Activated CD8-positive, alpha-beta memory T cell treated with anti-CD3 and anti-CD28 coated beads for 36 hours (primary cell): Measurements from ENCODE around the gene IGFL2. TPM values are rescaled to one million over a fixed set of nuclear protein-coding genes. Genes with fewer than 3 reads are reported as not detected.
"Not testable (repeated sequence)": the region's sequence is repeated elsewhere in the genome, so short reads cannot be mapped to it uniquely, and the experiment has no call there.

Experiments
- CTCF ChIA-PET: fragments of 350-600 bp; sonication (Branson Sonifier 250); formaldehyde crosslinking; loops from one replicate; lab custom pipeline; 2021; ENCODE audit warnings: antibody characterized with exemption; lab: Charles Lee
- POLR2A ChIA-PET: fragments of 350-600 bp; sonication (Branson Sonifier 250); formaldehyde crosslinking; loops from one replicate; lab custom pipeline; 2021; ENCODE audit warnings: antibody characterized with exemption; lab: Charles Lee
- total RNA-seq, 2 experiments: library from RNA; stranded (reverse); gene quantifications; one replicate each; pipeline ENCODE4 v1.2.3, GENCODE V29; 2021

Gene IGFL2
- total RNA-seq, 2 experiments from 2014 or later: not detected

DNA sequence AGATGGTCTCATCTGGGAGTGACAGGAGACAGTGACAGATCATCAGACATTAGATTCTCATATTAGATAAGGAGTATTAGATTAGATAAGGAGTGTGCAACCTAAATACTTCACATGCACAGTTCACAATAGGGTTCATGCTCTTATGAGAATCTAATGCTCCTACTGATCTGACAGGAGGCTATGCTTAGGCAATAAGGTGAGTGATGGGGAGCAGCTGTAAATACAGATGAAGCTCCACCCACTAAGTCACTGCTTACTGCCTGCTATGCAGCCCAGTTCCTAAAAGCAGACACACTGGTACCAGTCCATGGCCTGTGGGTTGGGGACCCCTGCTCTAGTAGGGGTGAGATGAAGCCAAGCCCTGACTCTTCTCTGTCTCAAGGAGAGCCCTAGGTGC lies 13.5 kb upstream of the IGFL2 start:
- ChIA-PET CTCF (no interaction called here), POLR2A (interaction anchor here (0.6 kb wide), 1 partner anchor 18 kb away, joined by 3 read pairs; no protein-coding TSS in a partner anchor)

DNA sequence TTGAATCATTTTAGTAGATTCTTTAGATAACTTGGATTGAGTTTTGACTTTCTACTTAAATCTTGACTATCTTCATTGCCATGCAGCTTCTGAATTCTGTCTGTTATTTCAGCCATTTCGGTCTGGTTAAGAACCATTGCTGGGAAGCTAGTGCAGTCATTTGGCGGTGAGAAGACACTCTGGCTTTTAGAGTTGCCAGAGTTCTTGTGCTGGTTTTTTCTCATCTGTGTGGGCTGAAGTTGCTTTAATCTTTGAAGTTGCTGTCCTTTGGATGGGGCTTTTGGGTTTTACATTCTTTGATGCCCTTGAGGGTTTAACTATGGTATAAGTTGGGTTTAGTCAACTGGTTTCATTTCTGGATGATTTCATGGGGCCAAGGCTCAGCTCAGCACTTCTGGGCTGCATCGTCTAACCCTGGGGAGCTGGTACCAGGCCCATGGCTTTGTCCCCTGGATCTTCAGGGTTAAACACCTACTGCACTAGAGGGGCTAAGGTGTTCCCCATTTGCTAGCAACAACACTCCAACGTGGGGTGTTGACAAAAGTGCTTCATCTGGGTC lies 10.0 kb upstream of the IGFL2 start:
- ChIA-PET POLR2A (no interaction called here), CTCF (no interaction called here)

DNA sequence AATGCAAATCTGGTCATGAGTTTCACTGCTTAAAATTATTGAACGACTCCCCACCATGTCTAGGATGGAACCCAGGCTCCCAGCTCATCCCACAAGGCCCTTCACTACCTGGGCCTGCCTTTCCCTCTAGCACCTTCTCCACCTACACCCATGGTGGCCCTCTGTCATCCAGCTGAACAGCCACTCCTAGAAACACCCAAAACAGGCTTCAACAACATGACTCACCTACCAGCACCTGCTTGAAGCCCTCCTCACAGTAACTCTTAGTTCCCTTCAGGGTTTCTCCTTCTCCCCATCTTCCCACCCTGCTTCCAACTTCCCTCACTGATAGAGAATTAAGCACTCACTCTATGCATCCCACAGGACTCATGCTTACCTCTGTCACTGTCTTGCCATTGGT lies 6.6 kb upstream of the IGFL2 start:
- CTCF ChIA-PET: no interaction called here

DNA sequence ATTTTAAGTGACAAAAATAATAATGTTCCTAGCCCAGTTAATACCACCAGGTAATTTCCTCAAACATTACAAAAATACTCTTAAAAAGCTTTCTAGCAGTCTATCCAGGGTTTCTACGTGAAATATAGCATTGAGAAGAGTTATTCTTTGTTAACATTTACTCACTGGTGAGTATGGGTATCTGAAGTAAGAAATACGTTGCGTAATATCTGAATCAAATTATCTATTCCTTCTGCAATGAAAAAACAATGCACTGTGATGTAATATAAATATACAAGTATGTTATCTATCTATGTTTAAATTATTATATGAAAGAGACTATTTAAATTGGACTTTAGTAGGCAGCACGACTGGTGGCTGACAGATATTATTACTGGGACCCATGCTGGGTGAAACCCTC lies 5.7 kb upstream of the IGFL2 start:
- POLR2A ChIA-PET: no interaction called here
- CTCF ChIA-PET: no interaction called here

More for the DNA sequence above, 6.6 kb upstream of the IGFL2 start:
- POLR2A ChIA-PET: no interaction called here

DNA sequence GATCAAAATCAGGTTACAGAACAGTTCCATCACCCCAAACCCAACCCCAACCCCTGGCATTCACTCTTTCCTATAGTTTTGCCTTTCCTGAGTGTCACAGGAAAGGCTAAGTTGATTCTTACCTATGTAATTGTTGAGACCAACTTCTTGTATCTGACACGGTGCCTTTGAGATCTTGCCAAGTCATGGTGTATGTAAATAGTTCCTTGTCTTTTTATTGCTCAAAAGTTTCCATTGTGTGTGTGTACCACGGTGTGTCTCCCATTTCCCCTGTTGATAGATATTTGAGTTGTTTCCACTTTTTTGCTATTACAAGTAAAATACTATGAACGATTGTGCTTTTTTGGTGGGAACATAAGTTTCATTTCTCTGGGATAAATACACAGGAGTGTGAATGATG lies 3.3 kb upstream of the IGFL2 start:
- ChIA-PET POLR2A (no interaction called here), CTCF (no interaction called here)

DNA sequence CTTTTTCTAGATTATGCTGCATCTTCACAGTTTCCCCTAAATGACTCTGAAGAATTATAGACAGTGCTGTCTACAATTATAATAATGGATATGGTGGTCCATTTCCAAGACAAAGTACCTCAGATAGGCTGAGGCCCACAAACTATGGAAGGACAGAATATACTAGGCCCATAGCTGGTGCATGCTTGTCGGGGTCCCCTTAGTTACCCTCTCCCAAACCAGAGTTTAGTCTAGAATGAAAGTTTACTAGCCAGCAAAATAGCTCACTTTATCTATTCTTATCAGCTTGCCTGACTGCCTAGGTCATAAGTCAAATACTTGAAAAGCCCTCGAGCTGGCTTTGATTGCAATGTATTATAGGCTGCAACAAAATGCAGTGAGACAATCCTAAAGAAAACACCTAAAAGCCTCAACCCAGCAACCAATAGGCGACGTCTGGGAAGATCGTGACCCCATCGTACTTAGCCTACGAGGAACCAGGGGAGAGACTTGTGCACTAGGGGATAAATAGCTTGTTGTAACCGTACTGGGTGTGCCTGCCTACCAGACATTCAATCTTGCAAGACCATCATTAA lies 785 bp upstream of the IGFL2 start:
- POLR2A ChIA-PET: no interaction called here
- CTCF ChIA-PET: interaction anchor here (1.4 kb wide), 1 partner anchor 118 kb away, joined by 4 read pairs; no protein-coding TSS in a partner anchor

DNA sequence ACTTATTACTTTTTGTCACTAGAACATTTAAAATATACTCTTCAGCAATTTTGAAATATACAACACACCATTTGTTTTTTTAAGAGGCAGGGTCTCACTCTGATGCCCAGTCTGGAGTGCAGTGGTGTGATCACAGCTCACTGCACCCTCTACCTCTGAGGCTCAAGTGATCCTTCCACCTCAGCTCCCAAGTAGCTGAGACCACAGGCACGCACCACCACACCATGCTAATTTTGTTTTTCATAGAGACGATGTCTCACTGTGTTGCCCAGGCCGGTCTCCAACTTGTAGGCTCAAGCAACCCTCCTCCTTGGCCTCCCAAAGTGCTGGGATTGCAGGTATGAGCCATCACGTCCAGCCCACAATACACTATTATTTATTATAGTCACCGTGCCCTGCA lies 2.6 kb downstream of the IGFL2 start:
- POLR2A ChIA-PET: no interaction called here

DNA sequence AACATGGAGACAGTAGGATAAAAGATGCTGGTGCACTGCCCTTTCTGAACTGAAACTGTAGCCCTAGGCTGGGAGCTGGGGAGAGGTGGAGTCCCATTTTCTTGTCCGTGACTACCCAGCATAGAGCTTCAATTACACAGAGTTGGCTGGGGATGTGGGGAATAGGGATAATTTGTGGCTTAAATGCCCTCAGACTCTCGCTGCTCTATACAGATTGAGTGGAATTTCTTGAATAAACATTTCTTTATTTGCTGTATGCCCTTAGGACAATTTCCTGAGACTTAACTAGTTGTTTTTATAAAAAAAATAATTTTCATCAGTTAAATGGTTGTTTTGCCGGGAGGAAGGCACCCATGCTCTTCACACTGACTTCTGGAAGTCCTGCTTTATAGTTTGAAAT lies 7.2 kb downstream of the IGFL2 start:
- ChIA-PET CTCF (no interaction called here), POLR2A (no interaction called here)

More for the DNA sequence above, 2.6 kb downstream of the IGFL2 start:
- CTCF ChIA-PET: no interaction called here

DNA sequence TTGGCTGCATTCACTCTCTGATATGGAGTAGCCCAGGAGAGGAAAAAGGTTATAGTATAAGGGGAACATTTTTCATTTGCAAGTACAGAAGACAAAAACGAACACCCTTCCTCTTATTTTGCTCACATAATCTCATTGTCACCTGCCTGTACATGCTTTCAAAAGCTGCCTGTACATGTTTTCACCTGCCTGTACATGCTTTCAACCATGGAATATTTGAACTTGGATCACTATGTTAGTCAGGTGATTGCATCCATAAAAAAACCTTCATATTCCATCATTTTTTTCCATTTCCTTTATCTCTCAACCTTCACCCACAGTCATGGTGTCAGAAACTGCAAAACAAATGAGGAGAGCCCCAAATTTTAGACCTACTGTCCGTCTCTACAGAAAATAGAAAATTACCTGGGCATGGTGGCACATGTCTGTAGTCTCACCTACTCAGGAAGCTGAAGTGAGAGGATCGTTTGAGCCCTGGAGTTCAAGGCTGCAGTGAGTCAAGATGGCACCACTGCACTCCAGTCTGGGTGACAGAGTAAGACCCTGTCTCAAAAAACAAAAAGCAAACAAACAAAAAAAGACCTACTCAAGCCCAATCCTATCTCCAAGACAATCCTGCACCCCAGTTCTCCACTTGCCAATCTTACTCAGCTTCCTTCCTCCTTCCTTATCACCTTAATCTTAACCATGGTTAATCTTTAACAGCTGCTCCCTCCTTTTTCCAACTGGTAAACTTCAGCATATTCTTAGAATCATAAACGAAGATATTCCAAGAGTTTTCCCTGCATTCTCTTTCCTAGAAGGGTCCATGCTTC lies 11.6 kb downstream of the IGFL2 start:
- CTCF ChIA-PET: no interaction called here
- POLR2A ChIA-PET: no interaction called here

DNA sequence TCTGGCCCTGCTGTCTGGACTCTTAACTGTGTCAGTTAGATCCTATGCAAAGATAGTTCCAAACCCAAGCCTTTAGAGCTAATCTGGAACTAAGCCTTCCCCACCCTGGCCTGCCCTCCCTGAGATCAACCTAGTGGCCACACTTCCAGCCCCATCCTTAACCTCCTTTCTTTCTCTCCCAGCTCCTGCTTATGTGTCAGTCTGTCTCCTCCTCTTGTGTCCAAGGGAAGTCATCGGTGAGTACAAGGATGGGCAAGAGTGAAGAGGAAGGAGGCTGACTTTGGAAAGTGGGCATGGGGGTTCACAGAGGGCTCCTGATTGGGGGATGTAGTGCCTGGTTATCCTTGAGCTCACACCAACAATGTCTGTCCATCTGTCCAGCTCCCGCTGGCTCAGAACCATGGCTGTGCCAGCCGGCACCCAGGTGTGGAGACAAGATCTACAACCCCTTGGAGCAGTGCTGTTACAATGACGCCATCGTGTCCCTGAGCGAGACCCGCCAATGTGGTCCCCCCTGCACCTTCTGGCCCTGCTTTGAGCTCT lies 12.3 kb downstream of the IGFL2 start:
- POLR2A ChIA-PET: no interaction called here
- CTCF ChIA-PET: no interaction called here

DNA sequence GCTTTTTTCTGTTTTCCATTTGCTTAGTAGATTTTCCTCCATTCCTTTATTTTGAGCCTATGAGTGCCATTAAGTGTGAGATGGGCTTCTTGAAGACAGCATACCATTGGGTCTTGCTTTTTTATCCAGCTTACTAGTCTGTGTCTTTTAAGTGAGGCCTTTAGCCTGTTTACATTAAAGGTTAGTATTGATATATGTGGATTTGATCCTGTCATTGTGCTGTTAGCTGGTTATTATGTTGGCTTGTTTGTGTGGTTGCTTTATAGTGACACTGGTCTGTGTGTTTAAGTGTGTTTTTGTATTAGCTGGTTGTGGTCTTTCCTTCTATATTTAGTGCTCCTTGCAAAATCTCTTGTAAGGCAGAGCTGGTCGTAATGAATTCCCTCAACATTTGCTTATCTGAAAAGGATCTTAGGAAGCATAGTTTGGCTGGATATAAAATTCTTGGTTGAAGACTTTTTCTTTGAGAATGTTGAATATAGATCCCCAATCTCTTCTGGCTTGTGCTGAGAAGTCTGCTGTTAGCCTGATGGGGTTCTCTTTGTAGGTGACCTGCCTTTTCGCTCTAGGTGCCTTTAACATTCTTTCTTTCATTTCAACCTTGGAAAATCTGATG lies 13.7 kb downstream of the IGFL2 start:
- CTCF ChIA-PET, POLR2A ChIA-PET: not testable (repeated sequence)

DNA sequence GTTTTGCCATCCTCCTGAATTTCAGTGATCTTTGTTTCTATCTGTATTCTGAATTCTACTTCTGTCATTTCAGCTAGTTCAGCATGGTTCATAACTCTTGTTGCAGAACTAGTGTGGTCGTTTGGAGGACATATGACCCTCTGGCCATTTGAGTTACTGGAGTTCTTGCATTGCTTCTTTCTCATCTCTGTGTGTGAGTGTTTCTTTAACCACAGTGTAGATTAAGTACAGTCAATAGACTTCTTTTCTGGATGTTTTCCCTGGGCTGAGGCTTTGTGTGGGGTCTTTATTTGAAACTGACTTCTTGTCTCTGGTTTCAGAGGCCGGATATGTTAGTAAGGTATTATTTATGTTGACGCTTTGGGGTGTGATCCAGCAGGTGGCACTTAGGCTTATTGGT lies 14.7 kb downstream of the IGFL2 start:
- POLR2A ChIA-PET: no interaction called here

DNA sequence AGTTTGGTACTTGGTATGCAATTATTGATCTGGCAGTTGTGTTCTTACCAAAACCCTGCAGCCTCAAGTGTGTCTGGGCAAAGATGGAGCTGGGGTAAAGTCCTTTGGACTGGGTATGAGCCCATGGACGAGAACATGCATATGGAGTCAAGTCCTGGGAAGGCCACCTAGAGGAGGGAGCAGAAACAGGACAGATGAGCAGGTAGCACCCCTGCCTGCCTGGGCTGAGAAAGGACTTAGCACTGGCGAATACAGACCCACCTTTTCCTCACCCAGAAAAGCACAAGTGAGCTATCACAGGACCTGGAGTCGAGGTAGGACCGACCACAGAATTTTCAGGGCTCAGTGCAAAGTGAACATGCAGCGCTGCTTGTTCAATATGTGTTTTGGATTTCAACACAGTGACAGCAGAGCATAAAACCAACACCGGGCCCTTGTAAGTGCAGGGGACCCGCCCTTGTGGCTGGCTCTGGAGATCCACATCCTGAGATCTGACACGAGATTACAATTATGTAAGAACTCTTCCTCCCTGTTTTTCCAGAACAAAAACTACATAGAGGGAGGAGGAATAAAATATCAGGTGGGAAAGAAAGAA lies 25.9 kb downstream of the IGFL2 start:
- POLR2A ChIA-PET: no interaction called here
- CTCF ChIA-PET: no interaction called here

More for the DNA sequence above, 14.7 kb downstream of the IGFL2 start:
- CTCF ChIA-PET: no interaction called here

DNA sequence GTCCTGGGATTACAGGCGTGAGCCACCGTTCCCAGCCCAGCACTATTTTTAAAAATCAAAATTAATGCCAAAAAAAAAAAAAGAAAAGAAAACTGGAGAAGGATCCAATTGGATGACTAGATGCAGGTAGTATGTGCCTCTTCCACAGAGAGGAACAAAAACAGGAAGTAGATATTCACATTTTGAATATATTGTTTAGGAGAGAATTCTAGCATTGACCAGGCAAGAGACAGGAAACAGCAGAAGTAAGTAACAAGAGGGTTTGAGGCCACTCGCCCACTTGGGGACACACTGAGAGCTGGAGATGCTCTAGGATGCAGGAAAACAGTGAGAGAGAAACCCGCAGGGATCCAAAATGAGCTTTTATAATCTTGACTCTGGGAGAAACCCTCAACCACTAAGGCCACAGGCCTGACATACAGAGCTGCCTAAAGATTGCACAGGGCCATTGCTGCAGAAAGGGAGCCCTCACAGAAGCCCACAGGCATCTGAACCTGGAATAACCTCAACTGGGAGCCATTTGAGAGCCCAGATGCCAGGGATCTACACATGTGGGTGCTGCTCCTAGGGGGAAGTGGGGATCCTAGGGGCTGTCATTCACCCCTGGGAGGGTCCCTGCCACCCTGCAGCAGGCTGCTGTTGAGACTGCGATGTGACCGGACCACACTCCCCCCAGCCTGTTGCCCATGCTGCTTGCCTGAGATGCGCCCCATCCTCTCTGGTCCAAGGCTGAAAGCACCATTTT lies 28.2 kb downstream of the IGFL2 start:
- CTCF ChIA-PET: interaction anchor here (0.7 to 1.0 kb wide), 2 partner anchors 12 to 13 kb away, joined by 3 to 4 read pairs; no protein-coding TSS in a partner anchor

DNA sequence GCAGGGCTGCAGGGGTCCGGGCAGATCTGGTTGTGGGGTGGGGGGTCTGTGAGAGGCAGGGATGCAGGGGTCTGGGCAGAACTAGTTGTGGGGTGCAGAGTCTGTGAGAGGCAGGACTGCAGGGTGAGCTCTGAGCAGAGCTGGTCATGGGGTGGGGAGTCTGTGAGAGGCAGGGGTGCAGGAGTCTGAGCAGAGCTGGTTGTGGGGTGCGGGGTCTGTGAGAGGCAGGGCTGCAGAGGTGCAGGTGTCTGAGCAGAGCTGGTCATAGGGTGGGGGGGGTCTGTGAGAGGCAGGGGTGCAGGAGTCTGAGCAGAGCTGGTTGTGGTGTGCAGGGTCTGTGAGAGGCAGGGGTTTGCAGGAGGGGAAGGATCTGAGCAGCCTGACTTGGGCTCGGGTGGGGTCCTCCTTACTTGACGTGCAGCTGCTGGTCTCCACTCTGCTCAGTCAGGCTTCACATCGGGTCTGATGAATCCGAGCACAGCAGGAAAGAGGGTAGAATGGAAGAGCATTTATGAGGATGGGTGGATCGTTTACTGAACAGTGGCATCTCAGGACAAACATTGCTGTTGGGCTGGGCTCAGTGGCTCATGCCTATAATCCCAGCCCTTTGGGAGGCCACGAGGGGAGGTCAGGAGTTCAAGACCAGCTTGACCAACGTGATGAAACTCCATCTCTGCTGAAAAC lies 31.2 kb downstream of the IGFL2 start:
- ChIA-PET POLR2A (no interaction called here), CTCF (interaction anchor here (0.7 kb wide), 1 partner anchor 129 kb away, joined by 3 read pairs; no protein-coding TSS in a partner anchor)

More for the DNA sequence above, 28.2 kb downstream of the IGFL2 start:
- POLR2A ChIA-PET: no interaction called here

DNA sequence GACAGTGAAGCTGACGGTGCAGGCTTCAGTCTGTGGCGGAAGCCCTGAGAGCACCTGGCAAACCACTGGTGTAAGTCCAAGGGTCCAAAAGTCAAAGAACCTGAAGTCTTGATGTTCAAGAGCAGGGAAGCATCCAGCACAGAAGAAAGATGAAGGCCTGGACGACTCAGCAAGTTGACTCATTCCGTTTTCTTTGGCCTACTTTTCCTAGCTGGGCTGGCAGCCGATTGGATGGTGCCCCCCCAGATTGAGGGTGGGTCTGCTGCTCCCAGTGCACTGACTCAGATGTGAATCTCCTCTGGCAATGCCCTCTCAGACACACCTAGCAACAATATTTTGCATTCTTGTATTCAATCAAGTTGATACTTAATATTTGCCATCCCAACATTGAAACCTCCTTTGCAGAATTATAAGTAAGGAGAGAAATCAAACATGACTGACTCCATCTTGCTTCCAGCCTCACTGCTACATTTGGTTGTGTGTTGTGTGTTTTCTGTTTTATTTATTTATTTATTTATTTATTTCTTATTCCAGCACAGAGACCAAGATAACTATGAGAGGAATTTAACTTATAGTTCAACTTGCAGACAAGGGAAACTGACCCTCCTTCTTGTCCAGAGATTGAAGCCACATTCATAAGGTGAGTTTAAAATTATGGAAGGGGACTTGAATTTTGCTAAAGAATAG lies 32.8 kb downstream of the IGFL2 start:
- ChIA-PET POLR2A (no interaction called here), CTCF (no interaction called here)

DNA sequence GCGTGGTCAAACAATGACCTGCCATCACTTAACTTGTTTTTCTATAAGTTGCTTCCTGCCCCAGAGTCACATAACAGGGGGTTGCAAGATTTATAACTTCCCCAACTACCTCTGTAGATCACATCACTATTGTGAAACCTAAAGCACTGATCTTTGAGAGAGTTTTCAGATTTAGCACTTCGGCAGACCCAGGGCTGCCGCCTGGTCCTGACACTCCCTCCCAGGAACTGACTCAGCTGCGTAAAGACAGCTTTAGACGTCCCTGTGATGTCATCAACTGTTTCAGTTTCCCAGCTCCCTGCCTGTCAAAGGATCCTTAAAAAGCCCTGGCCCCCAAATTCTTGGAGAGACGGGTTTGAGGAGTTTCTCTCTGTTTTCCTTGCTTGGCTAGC lies 33.3 kb downstream of the IGFL2 start:
- ChIA-PET POLR2A (no interaction called here), CTCF (no interaction called here)

DNA sequence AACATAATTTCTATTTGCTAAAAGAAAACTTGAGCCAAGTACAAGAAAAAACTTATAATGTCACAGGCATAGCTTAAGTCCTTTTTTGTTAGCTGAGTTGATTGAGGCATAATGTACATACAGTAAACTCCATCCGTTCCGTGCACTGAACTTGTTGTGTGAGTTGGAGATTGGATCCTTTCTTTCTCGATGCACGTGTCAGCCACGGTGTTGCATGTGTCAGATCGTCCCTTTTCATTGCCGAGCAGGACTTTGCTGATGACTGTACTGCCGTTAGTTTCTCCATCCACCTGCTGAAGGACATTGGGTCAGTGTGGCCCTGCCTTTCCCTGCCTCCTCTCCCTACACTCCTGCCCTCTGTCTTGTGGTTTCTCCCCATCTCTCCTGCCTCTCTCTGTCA lies 34.4 kb downstream of the IGFL2 start:
- ChIA-PET POLR2A (no interaction called here), CTCF (interaction anchor here (0.7 kb wide), 1 partner anchor 1220 kb away, joined by 3 read pairs; no protein-coding TSS in a partner anchor)
